IMR-90 (cell line): ENCODE measurements around the gene LAMP5. TPM values are rescaled to one million over a fixed set of nuclear protein-coding genes. Genes with fewer than 3 reads are reported as not detected.

ENCODE experiments used
- ATAC-seq: fragments of 200-7000 bp; cut with Tn5 transposase; 2 replicates; pipeline ENCODE4 v1.9.1; 2020; ENCODE audit warnings: low read depth, mild to moderate bottlenecking, moderate library complexity
- BruUV-seq: library from RNA; stranded (reverse); fragments of 400-500 nt; replicated peaks from 2 replicates; lab custom pipeline; 2021; lab: Mats Ljungman, UMichigan
- CTCF ChIA-PET: fragments of 300-600 bp; formaldehyde crosslinking; extraction: SDS; loops from one replicate; lab custom pipeline; 2021; ENCODE audit warnings: antibody characterized with exemption; lab: Yijun Ruan, JAX
- POLR2A ChIA-PET: fragments of 300-600 bp; sonication (Branson Sonifier 250); formaldehyde crosslinking; loops from one replicate; lab custom pipeline; 2022; ENCODE audit warnings: antibody characterized with exemption; ENCODE audit not compliant: unreplicated experiment; lab: Charles Lee
- DNase-seq: peaks from one replicate; pipeline ENCODE4 v3.0.0; 2013
- H2AFZ ChIP-seq: replicated peaks from 2 replicates; pipeline ENCODE3; 2013; ENCODE audit warnings: low read length, mild to moderate bottlenecking; ENCODE audit not compliant: poor library complexity
- H2AK5ac ChIP-seq: 2 replicates; pipeline ENCODE4 v1.6.1; 2013; ENCODE audit warnings: low read depth, low read length, inconsistent platforms
- H2AK9ac ChIP-seq: replicated peaks from 2 replicates; pipeline ENCODE3; 2013; ENCODE audit warnings: mild to moderate bottlenecking, low read depth, low read length, moderate library complexity; ENCODE audit not compliant: poor library complexity
- H2BK120ac ChIP-seq: 2 replicates; pipeline ENCODE4 v1.6.1; 2013; ENCODE audit warnings: low read depth, low read length, inconsistent platforms
- H2BK15ac ChIP-seq: 3 replicates; pipeline ENCODE4 v1.6.1; 2013; ENCODE audit warnings: low read depth, low read length, inconsistent platforms
- H2BK20ac ChIP-seq: 2 replicates; pipeline ENCODE4 v1.6.1; 2013; ENCODE audit warnings: low read depth, mild to moderate bottlenecking, inconsistent platforms, low read length, moderate library complexity
- H2BK5ac ChIP-seq: 2 replicates; pipeline ENCODE4 v1.6.1; 2013; ENCODE audit warnings: mild to moderate bottlenecking, low read depth, low read length, inconsistent platforms; ENCODE audit not compliant: poor library complexity, severe bottlenecking
- H3K14ac ChIP-seq: replicated peaks from 2 replicates; pipeline ENCODE4 v1.6.1; 2013; ENCODE audit warnings: low read depth, low read length, inconsistent platforms
- H3K18ac ChIP-seq: 2 replicates; pipeline ENCODE4 v1.6.1; 2013; ENCODE audit warnings: low read depth, low read length, control low read depth
- H3K23ac ChIP-seq: 2 replicates; pipeline ENCODE4 v1.6.1; 2013; ENCODE audit warnings: low read depth, low read length, inconsistent platforms
- H3K27ac ChIP-seq: 2 replicates; pipeline ENCODE4 v1.5.1; 2013; ENCODE audit warnings: mild to moderate bottlenecking, control low read depth, low read length; ENCODE audit not compliant: insufficient read depth
- H3K27me3 ChIP-seq: 2 replicates; pipeline ENCODE4 v1.6.1; 2013; ENCODE audit warnings: low read length; ENCODE audit not compliant: control insufficient read depth, insufficient read depth
- H3K36me3 ChIP-seq: 2 replicates; pipeline ENCODE4 v1.6.1; 2013; ENCODE audit warnings: low read length, mixed read lengths; ENCODE audit not compliant: control insufficient read depth, insufficient read depth
- H3K4ac ChIP-seq: 2 replicates; pipeline ENCODE4 v1.6.1; 2013; ENCODE audit warnings: low read depth, low read length, inconsistent platforms
- H3K4me1 ChIP-seq: 2 replicates; pipeline ENCODE4 v1.6.1; 2013; ENCODE audit warnings: low read length, mixed read lengths; ENCODE audit not compliant: control insufficient read depth, insufficient read depth
- H3K4me2 ChIP-seq: 2 replicates; pipeline ENCODE4 v1.6.1; 2013; ENCODE audit warnings: low read depth, mild to moderate bottlenecking, control low read depth, low read length, moderate library complexity
- H3K4me3 ChIP-seq: 2 replicates; pipeline ENCODE4 v1.5.1; 2013; ENCODE audit warnings: low read depth, mild to moderate bottlenecking, control low read depth, low read length, moderate library complexity; ENCODE audit not compliant: insufficient read depth
- H3K56ac ChIP-seq: 2 replicates; pipeline ENCODE4 v1.6.1; 2013; ENCODE audit warnings: low read length, inconsistent platforms; ENCODE audit not compliant: insufficient read depth; ENCODE audit errors: extremely low read depth
- H3K79me1 ChIP-seq, 2 experiments: 2 replicates each; pipeline ENCODE4 v1.6.1; 2013; ENCODE audit warnings: low read length in 2 of 2, inconsistent platforms in 1 of 2, low read depth in 1 of 2
- H3K9ac ChIP-seq: 2 replicates; pipeline ENCODE4 v1.6.1; 2013; ENCODE audit warnings: low read depth, low read length, control low read depth
- H3K9me1 ChIP-seq: 2 replicates; pipeline ENCODE4 v1.6.1; 2013; ENCODE audit warnings: low read length, inconsistent platforms; ENCODE audit not compliant: insufficient read depth
- H3K9me3 ChIP-seq: 2 replicates; pipeline ENCODE4 v1.6.1; 2013; ENCODE audit warnings: low read length; ENCODE audit not compliant: control insufficient read depth, insufficient read depth
- H4K20me1 ChIP-seq: 2 replicates; pipeline ENCODE4 v1.6.1; 2013; ENCODE audit warnings: low read length, inconsistent platforms; ENCODE audit not compliant: insufficient read depth
- H4K5ac ChIP-seq: 2 replicates; pipeline ENCODE4 v1.6.1; 2013; ENCODE audit warnings: mild to moderate bottlenecking, low read depth, low read length, control low read depth
- H4K8ac ChIP-seq, 2 experiments: 2 replicates each; pipeline ENCODE4 v1.6.1; 2013; ENCODE audit warnings: low read depth in 2 of 2, low read length in 2 of 2, control low read depth in 1 of 2, inconsistent platforms in 1 of 2
- H4K91ac ChIP-seq: 2 replicates; pipeline ENCODE4 v1.6.1; 2013; ENCODE audit warnings: low read depth, low read length, inconsistent platforms; ENCODE audit not compliant: insufficient read depth
- BHLHE40 ChIP-seq: fragments of 150-350 bp; IDR thresholded peaks from 2 replicates; pipeline ENCODE4 v1.6.1; 2016; ENCODE audit warnings: mild to moderate bottlenecking, low read depth, low read length
- CEBPB ChIP-seq: IDR thresholded peaks from 2 replicates; pipeline ENCODE4 v1.6.1; 2012; ENCODE audit warnings: low read depth, low read length, improper control_type of control experiment
- CHD1 ChIP-seq: IDR thresholded peaks from 2 replicates; pipeline ENCODE4 v1.6.1; 2012; ENCODE audit warnings: low read depth, low read length, improper control_type of control experiment
- CTCF ChIP-seq: conservative IDR thresholded peaks from 2 replicates; pipeline ENCODE4 v1.5.1; 2012; ENCODE audit warnings: mild to moderate bottlenecking, low read depth, low read length, improper control_type of control experiment
- FOS ChIP-seq: fragments of 150-350 bp; IDR thresholded peaks from 2 replicates; pipeline ENCODE4 v1.6.1; 2016; ENCODE audit warnings: low read depth, low read length
- MAFK ChIP-seq: IDR thresholded peaks from 2 replicates; pipeline ENCODE4 v1.6.1; 2012; ENCODE audit warnings: low read depth, low read length, improper control_type of control experiment
- MAZ ChIP-seq: IDR thresholded peaks from 2 replicates; pipeline ENCODE4 v1.6.1; 2012; ENCODE audit warnings: low read depth, mild to moderate bottlenecking, low read length, improper control_type of control experiment, moderate library complexity, borderline replicate concordance
- MXI1 ChIP-seq: IDR thresholded peaks from 2 replicates; pipeline ENCODE4 v1.6.1; 2012; ENCODE audit warnings: low read depth, mild to moderate bottlenecking, low read length, moderate library complexity, borderline replicate concordance
- POLR2A ChIP-seq: IDR thresholded peaks from 2 replicates; pipeline ENCODE4 v1.6.1; 2012; ENCODE audit warnings: mild to moderate bottlenecking, low read depth, low read length
- RCOR1 ChIP-seq: IDR thresholded peaks from 2 replicates; pipeline ENCODE4 v1.6.1; 2012; ENCODE audit warnings: mild to moderate bottlenecking, low read length, improper control_type of control experiment; ENCODE audit not compliant: insufficient replicate concordance
- RFX5 ChIP-seq: IDR thresholded peaks from 2 replicates; pipeline ENCODE4 v1.8.0; 2012; ENCODE audit warnings: low read depth, mild to moderate bottlenecking, low read length, moderate library complexity
- SMC3 ChIP-seq: fragments of 150-350 bp; IDR thresholded peaks from 2 replicates; pipeline ENCODE4 v1.6.1; 2016; ENCODE audit warnings: low read depth, mild to moderate bottlenecking, antibody characterized with exemption, low read length, moderate library complexity
- WGBS, 2 experiments: methylation state at CpG; one replicate each; pipeline versions ENCODE4 v1.1.5 to v1.1.7; 2013; ENCODE audit warnings: missing lambda C conversion rate in 2 of 2; ENCODE audit not compliant: insufficient read length in 1 of 2; ENCODE audit errors: extremely low coverage in 2 of 2; 5-methylcytosine and 5-hydroxymethylcytosine counted together
- dilution Hi-C: fragments of 300-500 bp; cut with HindIII; formaldehyde crosslinking; loops from one replicate; pipeline ENCODE4 v1.14.3; 2018; ENCODE audit warnings: low sequenced_read_pairs; ENCODE audit not compliant: unreplicated experiment
- in situ Hi-C: fragments of 300-500 bp; cut with MboI; formaldehyde crosslinking; loops from 3 replicates; pipeline ENCODE4 v1.14.3; 2019; ENCODE audit warnings: low sequenced_read_pairs, inconsistent platforms, mixed read lengths
- intact Hi-C: fragments of 100-400 bp; cut with micrococcal nuclease; formaldehyde crosslinking; loops from 2 replicates; pipeline ENCODE4 v1.10.0; 2022
- polyA plus RNA-seq, 3 experiments: library from polyadenylated mRNA; depleted of rRNA; stranded (reverse); fragments of >200 nt; gene quantifications; 2 replicates each; pipeline ENCODE4 v1.2.3, GENCODE V29; 2012; ENCODE audit warnings: low replicate concordance in 1 of 3
- total RNA-seq: library from RNA; depleted of rRNA; stranded (reverse); fragments of >200 nt; gene quantifications from 2 replicates; pipeline ENCODE4 v1.2.3, GENCODE V29; 2012
- TF ChIP-seq, protein P1 (sequence below): fragments of 150-350 bp; IDR thresholded peaks from 2 replicates; pipeline ENCODE4 v1.6.1; 2017; ENCODE audit warnings: mild to moderate bottlenecking, antibody characterized with exemption, low read length, low read depth

The LAMP5 gene
- total and polyA plus RNA-seq, 2 of the 4 experiments (the other 2 are of a cell fraction) = not detected

DNA sequence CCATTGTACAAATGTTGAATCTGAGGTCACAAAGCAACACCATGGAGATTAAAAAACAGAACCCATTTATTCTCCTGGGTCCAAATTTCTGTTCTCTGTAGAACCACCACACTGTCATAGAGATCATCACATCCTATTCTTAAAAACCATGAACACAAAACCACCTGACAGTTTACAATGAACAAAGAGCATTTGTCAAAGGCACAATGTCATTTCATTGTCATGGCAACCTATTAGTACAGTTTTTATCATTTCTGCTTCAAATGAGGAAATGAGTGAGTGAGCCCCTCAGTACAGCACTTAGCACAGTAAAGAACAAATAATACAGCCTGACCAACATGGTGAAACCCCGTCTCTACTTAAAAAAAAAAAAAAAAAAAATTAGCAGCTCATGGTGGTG lies 23.1 kb upstream of the LAMP5 start:
- Histone ChIP-seq H3K23ac (no peak overlapping the region), H3K4me2 (no peak overlapping the region), H3K9me3 (no peaks in the 10 kb centered on the region), H3K9me1 (no peaks in the 10 kb centered on the region), H2BK120ac (no peak overlapping the region), H2AFZ (no peak overlapping the region), H3K4me3 (no peak overlapping the region), H2AK9ac (no peak overlapping the region), H3K4ac (no peak overlapping the region), H3K27ac (no peak overlapping the region), H3K18ac (no peak overlapping the region), H3K79me1 (no peaks in the 10 kb centered on the region), H3K56ac (no peak overlapping the region), H3K14ac (no peak overlapping the region), H4K8ac (no peak overlapping the region), H2AK5ac (no peak overlapping the region), H2BK5ac (no peak overlapping the region), H2BK20ac (no peak overlapping the region), H3K9ac (no peak overlapping the region), H4K5ac (no peak overlapping the region), H2BK15ac (no peak overlapping the region), H4K91ac (no peak overlapping the region), H3K36me3 (no peaks in the 10 kb centered on the region), H4K20me1 (no peaks in the 10 kb centered on the region), H3K4me1 (no peaks in the 10 kb centered on the region), H3K27me3 (no peaks in the 10 kb centered on the region)
- dilution Hi-C loops = no loop called here
- ChIA-PET POLR2A (no interaction called here), CTCF (no interaction called here)
- intact Hi-C loops = no loop called here
- ATAC-seq = no peak
- no CpG with 5 or more reads among the region's 1 CpG for WGBS, 2 experiments
- BruUV-seq = no TSS peak
- in situ Hi-C loops = no loop called here
- DNase-seq = no peak
- TF ChIP-seq, protein P1, sequence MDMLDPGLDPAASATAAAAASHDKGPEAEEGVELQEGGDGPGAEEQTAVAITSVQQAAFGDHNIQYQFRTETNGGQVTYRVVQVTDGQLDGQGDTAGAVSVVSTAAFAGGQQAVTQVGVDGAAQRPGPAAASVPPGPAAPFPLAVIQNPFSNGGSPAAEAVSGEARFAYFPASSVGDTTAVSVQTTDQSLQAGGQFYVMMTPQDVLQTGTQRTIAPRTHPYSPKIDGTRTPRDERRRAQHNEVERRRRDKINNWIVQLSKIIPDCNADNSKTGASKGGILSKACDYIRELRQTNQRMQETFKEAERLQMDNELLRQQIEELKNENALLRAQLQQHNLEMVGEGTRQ = no peak
- TF ChIP-seq RCOR1 (no peak), CHD1 (no peak), FOS (no peak), SMC3 (no peak), RFX5 (no peak), CTCF (no peak), POLR2A (no peak), BHLHE40 (no peak), MXI1 (no peak), MAFK (no peak), CEBPB (no peak), MAZ (no peak)
